Measurements from ENCODE around the gene KRT1. TPM values are rescaled to one million over a fixed set of nuclear protein-coding genes. Genes with fewer than 3 reads are reported as not detected.

The KRT1 gene
- total and polyA plus RNA-seq, 10 donors, result 0.05 to 2.4 (median 0.67) TPM; not detected in 4

DNA sequence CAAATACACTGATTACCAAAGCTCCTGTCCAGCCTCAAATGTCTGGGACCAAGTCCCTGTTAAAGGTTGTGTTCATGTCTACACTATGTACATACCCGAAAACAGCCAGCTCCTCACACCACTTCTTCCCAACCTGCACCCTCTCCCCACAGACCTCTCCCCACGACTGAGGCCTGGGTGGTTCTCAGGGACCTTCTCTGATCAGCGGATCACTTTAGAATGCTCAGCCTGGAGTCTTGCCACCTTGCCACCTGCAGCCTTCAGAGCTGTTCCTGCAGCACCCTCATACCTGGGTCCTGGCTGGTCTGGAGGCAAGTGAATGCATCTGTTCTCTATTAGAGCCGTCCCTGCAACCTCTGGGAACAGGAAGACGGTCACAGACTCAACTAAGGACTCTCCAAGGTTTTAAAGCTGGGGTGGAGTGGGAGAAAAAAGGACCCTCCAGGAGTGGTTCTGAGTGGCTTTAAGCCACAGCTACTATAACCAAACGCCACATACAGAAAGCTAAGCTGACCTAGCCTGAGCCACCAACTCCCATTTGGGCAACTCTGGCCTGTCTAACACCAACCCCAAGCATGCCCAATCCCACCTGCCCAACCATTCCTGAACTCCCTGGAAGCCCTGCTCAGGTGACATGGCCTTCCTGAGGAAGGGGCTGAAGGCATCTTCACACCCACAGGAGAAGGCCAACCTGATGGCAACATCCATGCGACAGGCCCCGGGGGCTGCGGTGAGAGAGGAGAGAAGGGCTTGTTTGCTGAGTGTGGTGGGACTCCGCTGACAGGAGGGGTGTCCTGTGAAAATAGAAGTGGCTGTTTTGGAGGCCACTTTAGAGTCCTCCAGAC, 36.8 kb downstream of the KRT1 start:
- DNase-seq, result no peak
- peaks cover 0 to 13% (median 0%) of the 10 kb centered on the region in 6 donors for H3K4me1 ChIP-seq
- 73 to 93% (median 87%) methylated on average over 10 of the region's 10 CpGs for WGBS, 5 donors
- TF ChIP-seq POLR2A (IDR thresholded peaks at IDR 0.05) (no peak), POLR2AphosphoS5 (IDR thresholded peaks at IDR 0.05) (no peak)
- TF ChIP-seq, protein P1, sequence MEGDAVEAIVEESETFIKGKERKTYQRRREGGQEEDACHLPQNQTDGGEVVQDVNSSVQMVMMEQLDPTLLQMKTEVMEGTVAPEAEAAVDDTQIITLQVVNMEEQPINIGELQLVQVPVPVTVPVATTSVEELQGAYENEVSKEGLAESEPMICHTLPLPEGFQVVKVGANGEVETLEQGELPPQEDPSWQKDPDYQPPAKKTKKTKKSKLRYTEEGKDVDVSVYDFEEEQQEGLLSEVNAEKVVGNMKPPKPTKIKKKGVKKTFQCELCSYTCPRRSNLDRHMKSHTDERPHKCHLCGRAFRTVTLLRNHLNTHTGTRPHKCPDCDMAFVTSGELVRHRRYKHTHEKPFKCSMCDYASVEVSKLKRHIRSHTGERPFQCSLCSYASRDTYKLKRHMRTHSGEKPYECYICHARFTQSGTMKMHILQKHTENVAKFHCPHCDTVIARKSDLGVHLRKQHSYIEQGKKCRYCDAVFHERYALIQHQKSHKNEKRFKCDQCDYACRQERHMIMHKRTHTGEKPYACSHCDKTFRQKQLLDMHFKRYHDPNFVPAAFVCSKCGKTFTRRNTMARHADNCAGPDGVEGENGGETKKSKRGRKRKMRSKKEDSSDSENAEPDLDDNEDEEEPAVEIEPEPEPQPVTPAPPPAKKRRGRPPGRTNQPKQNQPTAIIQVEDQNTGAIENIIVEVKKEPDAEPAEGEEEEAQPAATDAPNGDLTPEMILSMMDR (IDR thresholded peaks at IDR 0.05 in 8 of 11, conservative IDR thresholded peaks at IDR 0.05 in 3 of 11), result no peak
- H3K27ac ChIP-seq, result peak overlapping the region in 2 of 8 donors; percentile 78 to 85
- H3K9me3 ChIP-seq, result no peaks in the 10 kb centered on the region
- H3K36me3 ChIP-seq, result no peaks in the 10 kb centered on the region
- peaks cover 0 to 6% (median 0%) of the 10 kb centered on the region in 7 donors for H3K27me3 ChIP-seq (replicated peaks in 1 of 7)
- no peak overlapping the region for H3K4me3 ChIP-seq
- intact Hi-C loops (cut with DNase I; ENCODE audit: low total_unique reads), result no loop called here

DNA sequence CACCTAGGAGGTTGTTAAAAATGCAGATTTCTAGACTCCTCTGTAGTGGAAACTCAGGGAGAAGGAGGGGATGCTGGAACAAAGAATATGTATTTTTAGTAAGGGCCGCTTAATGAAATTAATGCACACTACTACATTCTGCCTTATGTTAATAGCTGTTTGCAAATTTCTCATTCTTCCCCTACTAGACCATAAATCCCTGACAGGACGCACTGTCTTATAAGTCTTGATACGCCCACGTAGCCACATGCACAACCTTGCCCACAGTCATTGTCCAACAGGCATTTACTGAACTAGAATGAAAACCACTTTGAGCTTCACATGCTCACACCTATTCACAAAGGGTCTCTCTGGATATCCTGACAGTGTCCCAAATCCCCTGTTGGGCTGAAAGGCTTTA, 38.7 kb downstream of the KRT1 start:
- TF ChIP-seq, protein P1 (IDR thresholded peaks at IDR 0.05 in 8 of 11, conservative IDR thresholded peaks at IDR 0.05 in 3 of 11), result no peak
- no peak for TF ChIP-seq POLR2AphosphoS5 (IDR thresholded peaks at IDR 0.05)
- no peak for TF ChIP-seq POLR2A (IDR thresholded peaks at IDR 0.05)
- WGBS, 5 donors, result 56 to 76% (median 74%) methylated on average over 4 of the region's 4 CpGs
- H3K27ac ChIP-seq, result no peak overlapping the region
- no peak overlapping the region for H3K4me3 ChIP-seq
- H3K9me3 ChIP-seq, result no peaks in the 10 kb centered on the region
- intact Hi-C loops (cut with DNase I; ENCODE audit: low total_unique reads), result no loop called here
- H3K36me3 ChIP-seq, result no peaks in the 10 kb centered on the region
- no peak for DNase-seq
- H3K4me1 ChIP-seq, result peaks cover 0 to 11% (median 0%) of the 10 kb centered on the region in 6 donors
- H3K27me3 ChIP-seq (replicated peaks in 1 of 7), result peaks cover 0 to 14% (median 0%) of the 10 kb centered on the region in 7 donors

DNA sequence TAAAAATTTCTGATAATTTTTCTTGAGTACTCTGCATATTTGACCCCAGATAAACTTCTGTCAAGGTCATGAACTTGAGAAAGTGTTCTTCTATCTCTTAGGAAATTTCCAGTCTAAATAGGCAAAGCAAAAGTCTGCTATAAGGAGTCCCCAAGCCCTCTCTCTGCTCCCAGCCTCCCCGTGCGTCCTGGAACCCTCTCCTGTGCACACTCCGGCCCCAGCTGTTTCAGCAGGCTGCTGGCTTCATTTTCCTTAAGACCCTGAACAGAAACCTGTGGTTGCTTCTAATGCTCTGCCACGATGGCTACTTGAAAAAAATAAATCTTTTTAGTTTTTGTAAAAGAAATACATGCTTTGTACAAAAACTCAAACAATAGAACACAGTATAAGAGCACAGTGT, 42.9 kb downstream of the KRT1 start:
- intact Hi-C loops (cut with DNase I; ENCODE audit: low total_unique reads), result no loop called here
- Histone ChIP-seq H3K36me3 (no peaks in the 10 kb centered on the region), H3K27ac (no peak overlapping the region), H3K27me3 (replicated peaks in 1 of 7) (peaks cover 0 to 13% (median 0%) of the 10 kb centered on the region in 7 donors), H3K4me3 (no peak overlapping the region), H3K4me1 (no peaks in the 10 kb centered on the region), H3K9me3 (no peaks in the 10 kb centered on the region)
- no peak for DNase-seq
- 64 to 84% (median 76%) methylated on average over 4 of the region's 4 CpGs for WGBS, 5 donors
- TF ChIP-seq POLR2AphosphoS5 (IDR thresholded peaks at IDR 0.05), result no peak
- TF ChIP-seq, protein P1 (IDR thresholded peaks at IDR 0.05 in 8 of 11, conservative IDR thresholded peaks at IDR 0.05 in 3 of 11), result no peak
- no peak for TF ChIP-seq POLR2A (IDR thresholded peaks at IDR 0.05)

DNA sequence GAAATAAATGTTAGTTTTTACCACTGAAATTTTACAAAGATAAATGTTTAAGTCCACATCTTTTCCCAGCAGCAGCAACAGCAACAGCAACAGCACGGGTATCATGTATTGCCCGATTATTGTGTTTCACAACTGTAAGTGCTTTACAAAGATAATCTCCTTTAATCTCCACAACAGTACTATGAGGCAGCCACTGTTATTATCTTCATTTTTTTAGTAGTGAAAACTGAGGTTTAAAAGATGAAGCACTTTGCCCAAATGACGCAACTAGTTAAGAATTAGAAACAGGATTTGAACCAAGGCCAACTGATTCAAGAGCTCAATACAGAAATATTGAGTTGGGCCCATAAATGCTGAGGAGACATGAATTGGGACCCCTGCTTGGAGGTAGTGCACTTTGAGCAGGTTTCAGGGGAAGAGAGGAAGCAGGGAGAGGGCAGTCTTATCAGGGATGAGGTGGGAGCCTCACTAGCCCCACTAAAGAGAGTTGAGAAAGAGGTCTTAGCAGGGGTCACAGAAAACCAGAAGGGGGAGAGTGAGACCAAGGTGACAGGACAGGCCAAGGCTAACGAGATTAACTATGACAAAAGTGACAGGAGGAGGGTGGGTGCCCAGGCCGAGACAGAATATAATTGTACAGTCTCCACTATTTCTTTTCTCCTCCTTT, 43.5 kb downstream of the KRT1 start:
- no peaks in the 10 kb centered on the region for H3K9me3 ChIP-seq
- no peak for DNase-seq
- no peak overlapping the region for H3K27ac ChIP-seq
- no peak overlapping the region for H3K4me3 ChIP-seq
- intact Hi-C loops (cut with DNase I; ENCODE audit: low total_unique reads), result no loop called here
- H3K4me1 ChIP-seq, result no peaks in the 10 kb centered on the region
- TF ChIP-seq POLR2A (IDR thresholded peaks at IDR 0.05) (no peak), POLR2AphosphoS5 (IDR thresholded peaks at IDR 0.05) (no peak)
- TF ChIP-seq, protein P1 (IDR thresholded peaks at IDR 0.05 in 8 of 11, conservative IDR thresholded peaks at IDR 0.05 in 3 of 11), result no peak
- peaks cover 0 to 13% (median 0%) of the 10 kb centered on the region in 7 donors for H3K27me3 ChIP-seq (replicated peaks in 1 of 7)
- 67 to 82% (median 79%) methylated on average over 5 of the region's 5 CpGs for WGBS, 5 donors
- H3K36me3 ChIP-seq, result no peaks in the 10 kb centered on the region
